ENCODE measurements around the gene ZNF418. TPM values are rescaled to one million over a fixed set of nuclear protein-coding genes. Genes with fewer than 3 reads are reported as not detected.

Gene ZNF418
- 1 to 10 TPM; 2.5 to 5.1 (median 4.3) TPM for total RNA-seq

GRCh38 chr19:57934820-57935665, at the start of gene ZNF418:
TSS of gene ZNF418 (minus strand) at chr19:57935402. CDS start at chr19:57933822, 1,580 bp downstream.
- TF ChIP-seq CTCF (IDR thresholded peaks at IDR 0.05; ENCODE audit: low read depth), result no peak

- no peak for TF ChIP-seq CTCF (IDR thresholded peaks at IDR 0.05; ENCODE audit: low read depth)
These were observed 43.5 kb upstream of the ZNF418 start for GRCh38 chr19:57978586-57979289.

- no peak for TF ChIP-seq CTCF (IDR thresholded peaks at IDR 0.05; ENCODE audit: low read depth)
These were observed 39.2 kb upstream of the ZNF418 start, which contains the start of gene C19orf18 for GRCh38 chr19:57974434-57974833. TSS of gene C19orf18 (minus strand) at chr19:57974534. CDS start at chr19:57974432, 102 bp downstream.

- TF ChIP-seq CTCF (IDR thresholded peaks at IDR 0.05; ENCODE audit: low read depth), result no peak
These were observed 29.6 kb upstream of the ZNF418 start for GRCh38 chr19:57964761-57965160.

GRCh38 chr19:57961785-57962184, 26.6 kb upstream of the ZNF418 start:
- no peak for TF ChIP-seq CTCF (IDR thresholded peaks at IDR 0.05; ENCODE audit: low read depth)

- TF ChIP-seq CTCF (IDR thresholded peaks at IDR 0.05; ENCODE audit: low read depth), result no peak
These were observed 19.8 kb upstream of the ZNF418 start for GRCh38 chr19:57954996-57955395.

GRCh38 chr19:57949702-57950101, 14.5 kb upstream of the ZNF418 start:
- no peak for TF ChIP-seq CTCF (IDR thresholded peaks at IDR 0.05; ENCODE audit: low read depth)

Data from subcutaneous adipose tissue (tissue), 4 donors.